Activated CD8-positive, alpha-beta memory T cell treated with anti-CD3 and anti-CD28 coated beads for 4 hours (primary cell): ENCODE data around the gene SLC22A23.

ENCODE experiments used
- DNase-seq, 2 donors: peaks; one replicate each; pipeline ENCODE4 v3.0.0-alpha.2; 2020; ENCODE audit warnings: low read depth in 2 of 2

The SLC22A23 gene

DNA sequence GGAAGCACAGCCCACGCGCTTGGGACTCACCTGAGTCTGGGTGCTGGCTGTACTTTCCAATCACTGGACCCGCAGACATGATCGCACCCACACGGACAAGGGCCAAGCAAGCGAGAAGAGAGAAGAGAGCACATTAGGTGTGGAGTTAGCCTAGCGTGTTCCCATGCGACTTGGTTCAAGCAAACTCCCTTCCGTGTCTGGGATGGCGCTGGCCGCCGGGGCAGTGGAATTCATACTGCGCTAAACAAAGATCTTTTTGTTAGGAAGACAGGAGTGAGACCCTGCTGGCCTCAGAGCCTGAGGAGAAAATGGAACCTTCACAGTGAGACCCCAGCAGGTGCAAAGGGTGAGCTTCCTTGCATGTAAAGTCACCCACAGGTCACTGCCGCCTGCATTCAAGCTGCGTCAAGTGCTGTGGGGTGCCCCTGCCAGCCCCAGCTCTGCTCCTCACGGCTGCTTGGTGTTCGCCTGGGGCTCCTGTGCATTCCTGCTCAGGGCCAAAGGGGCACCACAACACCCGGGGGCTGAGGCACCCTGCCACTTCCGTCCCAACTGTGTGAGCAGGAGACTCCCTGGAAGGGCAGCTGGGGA, 171.7 kb downstream of the SLC22A23 start:
- DNase-seq, result no peak

GRCh38 chr6:3284436-3284876, 172.4 kb downstream of the SLC22A23 start:
- no peak for DNase-seq

DNA sequence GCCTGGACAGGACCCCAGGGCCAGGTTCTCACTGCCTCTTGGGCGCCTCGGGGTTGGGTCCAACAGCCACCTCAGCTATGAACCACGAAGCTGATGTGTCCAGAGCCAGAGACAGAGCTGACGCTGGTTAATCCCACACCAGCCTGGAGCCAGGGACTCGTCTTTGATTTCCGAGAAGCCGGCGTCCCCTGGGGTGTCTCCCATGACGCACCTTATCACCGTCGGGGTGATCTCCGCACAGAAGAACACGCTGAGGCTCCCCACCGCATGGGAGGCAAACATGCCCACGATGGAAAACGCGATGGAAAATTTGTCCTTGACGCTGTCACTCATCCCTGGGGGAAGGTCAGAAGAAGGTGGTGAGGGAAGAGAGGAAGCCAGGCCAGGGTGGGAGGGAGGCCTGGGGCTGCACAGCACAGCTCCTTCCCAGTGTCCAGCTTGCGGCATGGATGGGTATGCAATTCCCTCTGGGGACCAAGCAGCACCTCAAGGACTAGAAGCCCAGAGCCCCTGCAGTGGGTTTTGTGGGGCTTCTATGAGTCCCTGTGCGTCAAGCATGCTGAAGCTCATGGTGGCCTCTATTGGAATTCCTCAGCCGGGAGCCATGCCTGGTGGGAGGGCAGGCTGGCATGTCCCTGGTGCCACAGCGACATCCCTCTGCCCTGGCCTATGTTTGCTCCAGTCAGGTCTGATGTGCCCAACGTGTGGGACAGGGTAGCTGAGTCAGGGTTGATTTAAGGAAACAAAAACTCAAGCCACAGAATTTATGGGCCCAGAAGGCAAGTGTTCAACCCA, 173.0 kb downstream of the SLC22A23 start:
- DNase-seq, result no peak

DNA sequence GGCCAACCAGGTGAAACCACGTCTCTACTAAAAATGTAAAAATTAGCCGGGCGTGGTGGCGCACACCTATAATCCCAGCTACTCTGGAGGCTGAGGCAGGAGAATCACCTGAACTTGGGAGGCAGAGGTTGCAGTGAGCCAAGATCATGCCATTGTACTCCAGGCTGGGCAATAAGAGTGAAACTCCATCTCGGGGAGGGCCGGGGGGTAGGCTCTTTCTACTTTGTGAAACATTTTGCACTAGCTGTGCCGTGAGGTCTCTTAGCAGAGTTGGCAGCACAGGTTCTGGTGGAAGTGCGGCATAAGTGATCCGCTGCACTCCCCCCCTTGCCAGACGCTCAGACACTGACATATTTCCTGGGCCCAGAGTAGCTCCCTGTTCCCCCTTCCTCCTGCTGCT, 173.6 kb downstream of the SLC22A23 start:
- DNase-seq, result no peak

- no peak for DNase-seq
Observed at GRCh38 chr6:3282476-3283236, 174.2 kb downstream of the SLC22A23 start.

DNA sequence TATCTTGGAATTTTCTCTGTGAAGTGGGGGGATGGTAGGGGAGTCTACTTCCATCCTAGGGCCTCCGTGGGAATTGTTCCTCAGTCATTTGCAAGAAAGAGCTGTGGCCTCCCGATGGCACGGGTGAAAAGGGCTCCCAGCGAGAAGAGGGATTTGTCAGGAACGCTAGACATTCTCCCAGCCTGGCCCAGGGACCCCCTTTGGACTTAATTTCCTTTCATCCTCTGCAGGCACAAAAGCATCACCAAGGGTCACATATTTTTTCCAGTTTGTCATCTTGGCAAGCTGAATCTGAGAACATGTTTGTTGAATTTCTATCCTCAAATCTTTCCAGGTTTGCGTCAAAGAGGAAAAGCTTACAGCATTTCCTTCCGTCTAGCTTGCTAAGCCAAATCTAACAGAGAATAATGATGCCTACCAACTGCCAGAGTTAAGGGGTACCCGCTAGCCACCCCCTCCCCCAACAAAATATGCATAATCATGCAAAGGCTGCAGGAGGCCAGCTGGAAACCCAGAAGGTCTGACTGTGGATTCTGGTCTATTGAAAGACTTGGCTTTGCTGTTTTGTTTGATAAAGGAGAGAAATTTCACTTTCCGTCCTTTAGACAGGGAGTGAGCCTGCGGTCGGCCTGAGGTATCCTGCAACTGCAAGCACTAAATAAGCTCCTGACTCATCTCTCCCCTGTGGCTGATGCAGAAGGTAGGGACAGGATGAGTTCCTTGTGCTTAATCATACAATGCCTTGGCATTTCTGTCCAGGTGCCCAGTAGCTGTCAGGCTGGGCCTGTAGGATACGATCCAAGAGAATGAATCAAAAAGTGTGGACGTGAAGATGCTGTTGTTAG, 175.0 kb downstream of the SLC22A23 start:
- no peak for DNase-seq

DNA sequence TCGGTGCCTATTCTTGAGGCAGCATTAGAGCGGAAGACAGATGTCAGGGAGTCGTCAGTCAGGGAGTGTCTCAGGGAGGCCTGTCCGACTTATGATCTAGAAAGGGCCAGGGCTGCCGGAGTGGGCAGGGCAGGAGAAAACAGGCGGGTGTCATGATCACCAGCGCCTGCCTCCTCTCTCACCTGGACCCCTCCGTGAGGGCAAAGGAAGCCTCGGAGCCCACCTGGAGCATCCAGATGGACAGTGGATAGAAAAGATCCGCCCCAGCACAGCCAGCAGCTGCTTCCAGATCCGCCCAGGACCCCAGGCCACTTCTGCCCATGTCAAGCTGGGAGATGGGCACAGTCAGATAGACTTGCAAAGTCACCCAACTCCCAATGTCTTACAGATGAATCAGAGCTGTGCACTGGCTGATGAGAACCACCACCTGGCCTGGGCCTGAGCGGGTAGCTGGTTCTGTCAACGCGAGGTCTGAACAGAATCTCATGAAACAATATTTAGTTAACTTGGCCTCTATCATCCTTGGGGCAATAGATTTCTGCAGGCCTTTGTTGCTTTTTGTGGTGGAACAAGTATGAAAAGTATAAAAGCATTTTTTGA, 175.9 kb downstream of the SLC22A23 start:
- DNase-seq, result no peak

GRCh38 chr6:3280091-3280490, 176.8 kb downstream of the SLC22A23 start:
- no peak for DNase-seq

GRCh38 chr6:3278691-3279090, 178.2 kb downstream of the SLC22A23 start:
- DNase-seq, result no peak

GRCh38 chr6:3277851-3278416, 178.9 kb downstream of the SLC22A23 start:
- no peak for DNase-seq

DNA sequence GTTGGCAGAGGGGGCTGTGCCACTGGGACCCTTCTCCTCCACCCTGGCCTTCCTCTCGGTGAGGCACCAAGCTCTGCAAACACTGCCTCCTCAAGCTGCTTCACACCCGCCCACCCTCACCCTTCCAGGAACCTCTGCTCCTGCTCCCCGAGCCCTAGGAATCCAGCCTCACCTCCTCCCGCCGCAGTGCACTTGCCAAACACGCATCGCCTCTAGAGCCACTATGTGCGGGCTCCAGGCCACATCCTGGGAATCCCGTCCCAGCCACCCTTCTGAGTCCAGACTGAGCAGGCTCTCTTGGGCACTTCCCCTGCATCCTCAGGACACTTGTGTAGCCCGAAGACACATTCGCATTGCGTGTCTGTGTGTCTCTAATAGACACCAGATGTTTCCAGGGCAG, 179.6 kb downstream of the SLC22A23 start:
- no peak for DNase-seq

- no peak for DNase-seq
Observed at GRCh38 chr6:3276174-3277167, 180.4 kb downstream of the SLC22A23 start.

- DNase-seq, result no peak
Observed at GRCh38 chr6:3273707-3274521, 182.9 kb downstream of the SLC22A23 start.

GRCh38 chr6:3272911-3273547, 183.8 kb downstream of the SLC22A23 start:
- DNase-seq, result no peak

GRCh38 chr6:3271756-3272155, 185.1 kb downstream of the SLC22A23 start:
- DNase-seq, result no peak

DNA sequence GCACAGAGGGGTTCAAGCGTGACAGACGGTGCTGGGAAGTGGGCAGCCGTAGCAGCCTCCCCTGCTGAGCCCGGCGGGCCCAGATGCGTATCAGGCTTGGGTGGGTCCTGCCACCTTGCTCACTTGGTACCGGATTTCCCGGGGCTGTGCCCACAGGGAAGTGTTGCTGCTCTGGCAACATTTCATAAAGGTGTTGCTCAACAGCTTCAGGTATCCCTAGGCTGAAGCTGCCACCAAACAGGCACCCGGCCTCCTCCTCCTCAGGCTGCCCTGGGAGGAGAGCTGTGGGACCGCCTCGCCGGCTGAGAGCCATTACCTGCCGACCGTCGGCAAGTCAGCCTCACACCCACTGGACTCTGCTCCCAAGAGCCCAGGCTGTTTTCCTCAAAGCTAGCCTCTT, 186.6 kb downstream of the SLC22A23 start:
- DNase-seq, result no peak

DNA sequence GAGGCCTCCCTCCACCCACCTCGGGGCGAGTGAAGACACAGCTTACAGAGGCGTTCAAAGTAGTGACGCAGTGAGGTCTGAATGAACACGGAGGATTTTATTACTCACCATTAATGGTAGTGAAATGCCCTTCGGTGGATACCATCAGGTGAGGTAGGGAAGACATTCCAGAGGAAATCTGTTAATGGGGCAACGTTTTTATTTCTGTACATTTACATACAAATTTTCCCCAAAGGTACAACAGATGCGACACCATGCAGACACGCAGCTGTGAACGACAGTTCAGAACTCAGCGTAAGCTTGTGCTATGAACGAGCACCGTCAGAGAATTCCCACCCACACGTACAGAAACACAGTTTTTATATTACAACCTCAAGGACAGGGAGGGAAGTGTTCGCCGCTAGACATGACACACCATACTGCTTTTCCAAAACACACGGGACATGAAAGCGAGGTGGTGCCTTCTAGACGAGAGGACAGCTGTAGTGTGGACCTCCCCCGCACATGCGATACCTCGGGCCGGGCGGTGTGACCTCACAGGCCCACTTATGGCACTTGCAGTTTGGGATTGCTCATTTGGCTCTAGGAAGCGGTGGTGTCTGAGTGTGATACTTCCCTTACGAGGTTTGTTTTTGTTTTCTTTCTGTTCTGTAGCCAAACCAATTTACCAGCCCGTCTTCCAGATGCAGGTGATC, 187.4 kb downstream of the SLC22A23 start:
- no peak for DNase-seq

- DNase-seq, result no peak
Observed at GRCh38 chr6:3268680-3269079, 188.2 kb downstream of the SLC22A23 start.
